ENCODE measurements around the gene GLIPR1.

GRCh38 chr12:75488553-75488952 is 8.0 kb downstream of the GLIPR1 start:
- TF ChIP-seq, protein P1, sequence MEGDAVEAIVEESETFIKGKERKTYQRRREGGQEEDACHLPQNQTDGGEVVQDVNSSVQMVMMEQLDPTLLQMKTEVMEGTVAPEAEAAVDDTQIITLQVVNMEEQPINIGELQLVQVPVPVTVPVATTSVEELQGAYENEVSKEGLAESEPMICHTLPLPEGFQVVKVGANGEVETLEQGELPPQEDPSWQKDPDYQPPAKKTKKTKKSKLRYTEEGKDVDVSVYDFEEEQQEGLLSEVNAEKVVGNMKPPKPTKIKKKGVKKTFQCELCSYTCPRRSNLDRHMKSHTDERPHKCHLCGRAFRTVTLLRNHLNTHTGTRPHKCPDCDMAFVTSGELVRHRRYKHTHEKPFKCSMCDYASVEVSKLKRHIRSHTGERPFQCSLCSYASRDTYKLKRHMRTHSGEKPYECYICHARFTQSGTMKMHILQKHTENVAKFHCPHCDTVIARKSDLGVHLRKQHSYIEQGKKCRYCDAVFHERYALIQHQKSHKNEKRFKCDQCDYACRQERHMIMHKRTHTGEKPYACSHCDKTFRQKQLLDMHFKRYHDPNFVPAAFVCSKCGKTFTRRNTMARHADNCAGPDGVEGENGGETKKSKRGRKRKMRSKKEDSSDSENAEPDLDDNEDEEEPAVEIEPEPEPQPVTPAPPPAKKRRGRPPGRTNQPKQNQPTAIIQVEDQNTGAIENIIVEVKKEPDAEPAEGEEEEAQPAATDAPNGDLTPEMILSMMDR (IDR thresholded peaks at IDR 0.05; ENCODE audit: poor library complexity, severe bottlenecking), result no peak
- no peak for TF ChIP-seq EZH2 (IDR thresholded peaks at IDR 0.05; ENCODE audit: borderline replicate concordance, insufficient read depth, low read length, poor library complexity, severe bottlenecking)
- TF ChIP-seq POLR2AphosphoS5 (IDR thresholded peaks at IDR 0.05), result no peak
- TF ChIP-seq, protein P2, sequence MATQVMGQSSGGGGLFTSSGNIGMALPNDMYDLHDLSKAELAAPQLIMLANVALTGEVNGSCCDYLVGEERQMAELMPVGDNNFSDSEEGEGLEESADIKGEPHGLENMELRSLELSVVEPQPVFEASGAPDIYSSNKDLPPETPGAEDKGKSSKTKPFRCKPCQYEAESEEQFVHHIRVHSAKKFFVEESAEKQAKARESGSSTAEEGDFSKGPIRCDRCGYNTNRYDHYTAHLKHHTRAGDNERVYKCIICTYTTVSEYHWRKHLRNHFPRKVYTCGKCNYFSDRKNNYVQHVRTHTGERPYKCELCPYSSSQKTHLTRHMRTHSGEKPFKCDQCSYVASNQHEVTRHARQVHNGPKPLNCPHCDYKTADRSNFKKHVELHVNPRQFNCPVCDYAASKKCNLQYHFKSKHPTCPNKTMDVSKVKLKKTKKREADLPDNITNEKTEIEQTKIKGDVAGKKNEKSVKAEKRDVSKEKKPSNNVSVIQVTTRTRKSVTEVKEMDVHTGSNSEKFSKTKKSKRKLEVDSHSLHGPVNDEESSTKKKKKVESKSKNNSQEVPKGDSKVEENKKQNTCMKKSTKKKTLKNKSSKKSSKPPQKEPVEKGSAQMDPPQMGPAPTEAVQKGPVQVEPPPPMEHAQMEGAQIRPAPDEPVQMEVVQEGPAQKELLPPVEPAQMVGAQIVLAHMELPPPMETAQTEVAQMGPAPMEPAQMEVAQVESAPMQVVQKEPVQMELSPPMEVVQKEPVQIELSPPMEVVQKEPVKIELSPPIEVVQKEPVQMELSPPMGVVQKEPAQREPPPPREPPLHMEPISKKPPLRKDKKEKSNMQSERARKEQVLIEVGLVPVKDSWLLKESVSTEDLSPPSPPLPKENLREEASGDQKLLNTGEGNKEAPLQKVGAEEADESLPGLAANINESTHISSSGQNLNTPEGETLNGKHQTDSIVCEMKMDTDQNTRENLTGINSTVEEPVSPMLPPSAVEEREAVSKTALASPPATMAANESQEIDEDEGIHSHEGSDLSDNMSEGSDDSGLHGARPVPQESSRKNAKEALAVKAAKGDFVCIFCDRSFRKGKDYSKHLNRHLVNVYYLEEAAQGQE (IDR thresholded peaks at IDR 0.05; ENCODE audit: borderline replicate concordance), result no peak
- no peak for TF ChIP-seq TAF1 (IDR thresholded peaks at IDR 0.05; ENCODE audit: low read depth)
- TF ChIP-seq EP300 (conservative IDR thresholded peaks at IDR 0.05; ENCODE audit: poor library complexity, severe bottlenecking), result no peak
- TF ChIP-seq RAD21 (conservative IDR thresholded peaks at IDR 0.05), result no peak
- no peak for TF ChIP-seq SMC3 (conservative IDR thresholded peaks at IDR 0.05; ENCODE audit: poor library complexity)
- no peak for TF ChIP-seq MXI1 (conservative IDR thresholded peaks at IDR 0.05; ENCODE audit: poor library complexity, severe bottlenecking)
